GM12878 (cell line): Measurements from ENCODE around the gene CACNB3. TPM values are rescaled to one million over a fixed set of nuclear protein-coding genes. Genes with fewer than 3 reads are reported as not detected.

Experiments
- ATAC-seq: fragments of 200-7000 bp; cut with Tn5 transposase; 3 replicates; pipeline ENCODE4 v1.9.1; 2020; ENCODE audit warnings: mild to moderate bottlenecking, moderate library complexity
- BruUV-seq: library from RNA; stranded (reverse); fragments of 400-500 nt; replicated peaks from 2 replicates; lab custom pipeline; 2021; lab: Mats Ljungman, UMichigan
- CTCF ChIA-PET: fragments of 300-600 bp; sonication (Branson Sonifier 250); formaldehyde crosslinking; extraction: SDS; loops from one replicate; lab custom pipeline; 2021; ENCODE audit warnings: inconsistent platforms; lab: Yijun Ruan, JAX
- POLR2A ChIA-PET: fragments of 350-600 bp; formaldehyde crosslinking; extraction: SDS; loops from one replicate; lab custom pipeline; 2021; ENCODE audit warnings: inconsistent platforms; lab: Charles Lee
- RAD21 ChIA-PET: fragments of 300-600 bp; sonication (Branson Sonifier 250); formaldehyde crosslinking; loops from one replicate; lab custom pipeline; 2023; ENCODE audit warnings: antibody characterized with exemption; ENCODE audit not compliant: unreplicated experiment; lab: Charles Lee
- SMC1A ChIA-PET: fragments of 300-600 bp; sonication (Branson Sonifier 250); formaldehyde crosslinking; loops from one replicate; lab custom pipeline; 2023; ENCODE audit not compliant: unreplicated experiment, uncharacterized antibody; lab: Charles Lee
- DNase-seq: peaks from one replicate; pipeline ENCODE4 v3.0.0-alpha.2; 2011; ENCODE audit warnings: low read depth, low spot score
- FAIRE-seq: peaks from 3 replicates; lab custom pipeline; 2011; peaks lifted over from hg19 to GRCh38; lab: Jason Lieb, UNC
- H2AFZ ChIP-seq: 2 replicates; pipeline ENCODE4 v1.6.0; 2011; ENCODE audit warnings: low read depth, low read length, control low read depth; ENCODE audit not compliant: control insufficient read depth
- H3K27ac ChIP-seq: 2 replicates; pipeline ENCODE4 v1.5.1; 2011; ENCODE audit warnings: control low read depth; ENCODE audit not compliant: control insufficient read depth, insufficient read depth
- H3K27me3 ChIP-seq, 2 experiments: replicated peaks in 1 of 2; 2 replicates each; pipeline versions ENCODE4 v1.6.0 to v1.6.1; 2011; ENCODE audit warnings: low read length in 1 of 2; ENCODE audit not compliant: control insufficient read depth in 2 of 2, insufficient read depth in 2 of 2
- H3K36me3 ChIP-seq, 2 experiments: 2 replicates each; pipeline ENCODE4 v1.5.1; 2011; ENCODE audit warnings: low read length in 1 of 2; ENCODE audit not compliant: control insufficient read depth in 2 of 2, insufficient read depth in 2 of 2
- H3K4me1 ChIP-seq: 2 replicates; pipeline ENCODE4 v1.6.1; 2011; ENCODE audit warnings: mild to moderate bottlenecking, low read length, moderate library complexity, mixed read lengths; ENCODE audit not compliant: control insufficient read depth, insufficient read depth
- H3K4me2 ChIP-seq: 2 replicates; pipeline ENCODE4 v1.6.0; 2011; ENCODE audit warnings: control low read depth; ENCODE audit not compliant: control insufficient read depth, insufficient read depth
- H3K4me3 ChIP-seq: fragments of 200-600 bp; sonication (generic); 2 replicates; pipeline ENCODE4 v1.5.1; 2016
- H3K79me2 ChIP-seq: 2 replicates; pipeline ENCODE4 v1.6.0; 2011; ENCODE audit warnings: low read length; ENCODE audit not compliant: control insufficient read depth, insufficient read depth
- H3K9ac ChIP-seq: 2 replicates; pipeline ENCODE4 v1.8.0; 2011; ENCODE audit warnings: low read length, control low read depth, mixed read lengths; ENCODE audit not compliant: control insufficient read depth, insufficient read depth
- H3K9me3 ChIP-seq: replicated peaks from 3 replicates; pipeline ENCODE4 v1.5.1; 2011; ENCODE audit warnings: mild to moderate bottlenecking, low read length; ENCODE audit not compliant: control insufficient read depth, insufficient read depth
- H4K20me1 ChIP-seq: 2 replicates; pipeline ENCODE4 v1.6.0; 2011; ENCODE audit not compliant: control insufficient read depth, insufficient read depth
- ASH2L ChIP-seq: fragments of 300-600, 200-600 bp; sonication (generic); IDR thresholded peaks from 2 replicates; pipeline ENCODE4 v1.6.1; 2017; ENCODE audit warnings: low read depth, mild to moderate bottlenecking, borderline replicate concordance
- FOXM1 ChIP-seq: IDR thresholded peaks from 2 replicates; pipeline ENCODE4 v1.6.1; 2012; ENCODE audit warnings: low read depth, mild to moderate bottlenecking, inconsistent platforms, low read length, moderate library complexity
- WGBS: methylation state at CpG from one replicate; pipeline ENCODE4 v1.1.6; 2016; ENCODE audit warnings: low lambda C conversion rate; ENCODE audit not compliant: insufficient replicate concordance, insufficient coverage; ENCODE audit errors: missing lambda C conversion rate; 5-methylcytosine and 5-hydroxymethylcytosine counted together
- in situ Hi-C: fragments of 300-500 bp; cut with MboI; formaldehyde crosslinking; loops from 9 replicates; pipeline ENCODE4 v1.14.3; 2018; ENCODE audit warnings: mixed read lengths
- intact Hi-C: fragments of 100-400 bp; cut with micrococcal nuclease; formaldehyde crosslinking; loops from one replicate; pipeline ENCODE4 v1.14.2; 2022; ENCODE audit not compliant: unreplicated experiment
- polyA plus RNA-seq, 11 experiments: library from polyadenylated mRNA; depleted of rRNA in 4 of 11; unstranded in 6 of 11; stranded (reverse) in 5 of 11; fragments of >200 nt; fragmentation: Nextera tagmentation in 4 of 11; fragmentation: Illumina TruSeq in 1 of 11; extraction: Ambion mirVana in 4 of 11; extraction: Trizol in 1 of 11; gene quantifications; 1 replicate in 1 of 11; 2 replicates in 10 of 11; pipeline versions ENCODE4 v1.2.1 to v1.2.3, GENCODE V29; 2011 to 2016; ENCODE audit warnings: inconsistent platforms in 2 of 11, missing spikeins in 2 of 11, low read depth in 1 of 11
- total RNA-seq, 4 experiments: library from RNA; depleted of rRNA in 3 of 4; stranded (reverse); fragments of >200 nt in 3 of 4; fragmentation: Illumina TruSeq in 1 of 4; extraction: Trizol in 1 of 4; gene quantifications; 2 replicates each; pipeline versions ENCODE4 v1.2.1 to v1.2.3, GENCODE V29; 2013 to 2021
- TF ChIP-seq, protein P1 (sequence below): fragments of 150-350 bp; IDR thresholded peaks from 2 replicates; pipeline ENCODE4 v1.6.1; 2016; ENCODE audit warnings: low read depth, low read length
- TF ChIP-seq, protein P2 (sequence below): fragments of 450-650 bp; IDR thresholded peaks from 2 replicates; pipeline ENCODE4 v1.6.1; 2017; ENCODE audit warnings: mild to moderate bottlenecking, moderate library complexity

The CACNB3 gene
- total and polyA plus RNA-seq, 10 of the 15 experiments (the other 5 are each of a cell fraction or from before 2014, with no cell fraction given), result 0.78 to 5.0 (median 1.7) TPM

GRCh38 chr12:48812389-48812788 is 5.9 kb upstream of the CACNB3 start (continued):
- TF ChIP-seq, protein P1, sequence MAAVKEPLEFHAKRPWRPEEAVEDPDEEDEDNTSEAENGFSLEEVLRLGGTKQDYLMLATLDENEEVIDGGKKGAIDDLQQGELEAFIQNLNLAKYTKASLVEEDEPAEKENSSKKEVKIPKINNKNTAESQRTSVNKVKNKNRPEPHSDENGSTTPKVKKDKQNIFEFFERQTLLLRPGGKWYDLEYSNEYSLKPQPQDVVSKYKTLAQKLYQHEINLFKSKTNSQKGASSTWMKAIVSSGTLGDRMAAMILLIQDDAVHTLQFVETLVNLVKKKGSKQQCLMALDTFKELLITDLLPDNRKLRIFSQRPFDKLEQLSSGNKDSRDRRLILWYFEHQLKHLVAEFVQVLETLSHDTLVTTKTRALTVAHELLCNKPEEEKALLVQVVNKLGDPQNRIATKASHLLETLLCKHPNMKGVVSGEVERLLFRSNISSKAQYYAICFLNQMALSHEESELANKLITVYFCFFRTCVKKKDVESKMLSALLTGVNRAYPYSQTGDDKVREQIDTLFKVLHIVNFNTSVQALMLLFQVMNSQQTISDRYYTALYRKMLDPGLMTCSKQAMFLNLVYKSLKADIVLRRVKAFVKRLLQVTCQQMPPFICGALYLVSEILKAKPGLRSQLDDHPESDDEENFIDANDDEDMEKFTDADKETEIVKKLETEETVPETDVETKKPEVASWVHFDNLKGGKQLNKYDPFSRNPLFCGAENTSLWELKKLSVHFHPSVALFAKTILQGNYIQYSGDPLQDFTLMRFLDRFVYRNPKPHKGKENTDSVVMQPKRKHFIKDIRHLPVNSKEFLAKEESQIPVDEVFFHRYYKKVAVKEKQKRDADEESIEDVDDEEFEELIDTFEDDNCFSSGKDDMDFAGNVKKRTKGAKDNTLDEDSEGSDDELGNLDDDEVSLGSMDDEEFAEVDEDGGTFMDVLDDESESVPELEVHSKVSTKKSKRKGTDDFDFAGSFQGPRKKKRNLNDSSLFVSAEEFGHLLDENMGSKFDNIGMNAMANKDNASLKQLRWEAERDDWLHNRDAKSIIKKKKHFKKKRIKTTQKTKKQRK, result no peak
- no peak for TF ChIP-seq ASH2L

DNA sequence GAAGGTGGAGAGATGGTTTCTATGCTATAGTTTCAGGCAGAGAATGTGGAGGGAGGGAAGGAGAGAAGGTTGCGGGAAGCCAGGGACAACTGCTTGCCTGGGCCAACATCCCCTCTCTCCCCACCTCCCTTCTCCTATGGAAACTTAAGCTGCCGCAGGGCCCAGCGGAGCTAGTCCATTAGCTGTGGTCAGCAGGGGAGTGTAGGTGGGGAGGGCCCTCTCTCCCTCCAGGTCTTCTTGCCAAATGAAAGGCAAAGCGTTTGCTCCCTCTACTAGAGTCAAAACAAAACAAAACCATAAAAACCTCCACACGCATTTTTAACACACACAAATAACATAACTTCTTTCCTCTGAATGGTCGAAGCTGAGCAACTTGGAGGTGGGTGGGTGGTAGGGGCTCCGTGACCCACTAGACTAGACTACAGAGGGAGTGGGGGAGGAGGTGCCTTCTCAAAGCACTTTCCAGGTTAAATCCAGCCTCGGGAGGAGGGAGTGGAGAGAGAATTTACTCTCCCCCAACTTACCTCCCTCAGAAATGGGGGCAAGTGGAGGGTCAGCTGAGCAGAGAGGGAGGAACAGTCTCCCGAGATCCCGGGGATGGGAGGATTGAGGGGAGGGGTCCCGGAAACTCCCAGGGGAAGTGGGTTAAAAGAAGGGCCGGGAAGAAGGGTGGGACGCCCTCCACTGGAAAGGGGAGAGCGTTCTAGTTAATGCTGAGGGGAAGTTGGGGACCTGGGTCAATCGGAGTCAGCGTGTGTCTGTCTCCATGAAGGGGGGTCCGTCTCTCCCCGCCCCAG is 4.6 kb upstream of the CACNB3 start:
- no TSS peak for BruUV-seq
- FAIRE-seq, result no peak
- POLR2A ChIA-PET, result interaction anchor here (2.9 kb wide), 1 partner anchor 52 kb away, joined by 13 read pairs; the partner anchor contains the start of gene RND1

More for the DNA sequence above, 4.6 kb upstream of the CACNB3 start:
- intact Hi-C loops, result no loop called here
- Histone ChIP-seq H3K4me3 (peak overlapping the region; percentile 66; the same call in 1 of the 2 replicates), H4K20me1 (no peaks in the 10 kb centered on the region), H3K4me2 (peak overlapping the region; percentile 92), H2AFZ (peak overlapping the region; percentile 95), H3K9ac (peak overlapping the region; percentile 55; the same call in 1 of the 2 replicates), H3K36me3 (no peaks in the 10 kb centered on the region), H3K27me3 (peaks cover 1 to 3% of the 10 kb centered on the region in 2 experiments; a peak in 3 of 4 replicates), H3K4me1 (peaks cover 7% of the 10 kb centered on the region), H3K79me2 (no peaks in the 10 kb centered on the region), H3K27ac (no peak overlapping the region), H3K9me3 (no peaks in the 10 kb centered on the region)
- DNase-seq (no peak), ATAC-seq (no peak)
- TF ChIP-seq, protein P2, sequence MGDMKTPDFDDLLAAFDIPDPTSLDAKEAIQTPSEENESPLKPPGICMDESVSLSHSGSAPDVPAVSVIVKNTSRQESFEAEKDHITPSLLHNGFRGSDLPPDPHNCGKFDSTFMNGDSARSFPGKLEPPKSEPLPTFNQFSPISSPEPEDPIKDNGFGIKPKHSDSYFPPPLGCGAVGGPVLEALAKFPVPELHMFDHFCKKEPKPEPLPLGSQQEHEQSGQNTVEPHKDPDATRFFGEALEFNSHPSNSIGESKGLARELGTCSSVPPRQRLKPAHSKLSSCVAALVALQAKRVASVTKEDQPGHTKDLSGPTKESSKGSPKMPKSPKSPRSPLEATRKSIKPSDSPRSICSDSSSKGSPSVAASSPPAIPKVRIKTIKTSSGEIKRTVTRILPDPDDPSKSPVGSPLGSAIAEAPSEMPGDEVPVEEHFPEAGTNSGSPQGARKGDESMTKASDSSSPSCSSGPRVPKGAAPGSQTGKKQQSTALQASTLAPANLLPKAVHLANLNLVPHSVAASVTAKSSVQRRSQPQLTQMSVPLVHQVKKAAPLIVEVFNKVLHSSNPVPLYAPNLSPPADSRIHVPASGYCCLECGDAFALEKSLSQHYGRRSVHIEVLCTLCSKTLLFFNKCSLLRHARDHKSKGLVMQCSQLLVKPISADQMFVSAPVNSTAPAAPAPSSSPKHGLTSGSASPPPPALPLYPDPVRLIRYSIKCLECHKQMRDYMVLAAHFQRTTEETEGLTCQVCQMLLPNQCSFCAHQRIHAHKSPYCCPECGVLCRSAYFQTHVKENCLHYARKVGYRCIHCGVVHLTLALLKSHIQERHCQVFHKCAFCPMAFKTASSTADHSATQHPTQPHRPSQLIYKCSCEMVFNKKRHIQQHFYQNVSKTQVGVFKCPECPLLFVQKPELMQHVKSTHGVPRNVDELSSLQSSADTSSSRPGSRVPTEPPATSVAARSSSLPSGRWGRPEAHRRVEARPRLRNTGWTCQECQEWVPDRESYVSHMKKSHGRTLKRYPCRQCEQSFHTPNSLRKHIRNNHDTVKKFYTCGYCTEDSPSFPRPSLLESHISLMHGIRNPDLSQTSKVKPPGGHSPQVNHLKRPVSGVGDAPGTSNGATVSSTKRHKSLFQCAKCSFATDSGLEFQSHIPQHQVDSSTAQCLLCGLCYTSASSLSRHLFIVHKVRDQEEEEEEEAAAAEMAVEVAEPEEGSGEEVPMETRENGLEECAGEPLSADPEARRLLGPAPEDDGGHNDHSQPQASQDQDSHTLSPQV, result no peak
- TF ChIP-seq, protein P1, result no peak
- no peak for TF ChIP-seq FOXM1
- SMC1A ChIA-PET, result no interaction called here
- in situ Hi-C loops, result no loop called here
- RAD21 ChIA-PET, result interaction anchor here (0.6 kb wide), 1 partner anchor 70 kb away, joined by 3 read pairs; no protein-coding TSS in a partner anchor
- WGBS, result 27% methylated on average over 18 of the region's 18 CpGs
- CTCF ChIA-PET, result interaction anchor here (1.1 to 5.7 kb wide), 18 partner anchors 10 to 175 kb away, joined by 3 to 58 read pairs (median 6); partner anchors contain the start of genes ADCY6, ARF3, CCNT1 and DDX23
